Stimulated activated effector memory CD8-positive, alpha-beta T cell treated with anti-CD3 and anti-CD28 coated beads, Interleukin-12 subunit alpha, Interleukin-12 subunit beta, amount 100 ng/mL, for 72 hours (primary cell): ENCODE data around the gene YOD1.

Experiments
- ATAC-seq: fragments of 150-1000 bp; cut with Tn5 transposase; 2 replicates; pipeline ENCODE4 v1.10.0; 2021
- DNase-seq, 2 donors: peaks; one replicate each; pipeline ENCODE4 v3.0.0; 2021 to 2022; ENCODE audit warnings: low spot score in 2 of 2
- H3K27ac Mint-ChIP-seq: one replicate; pipeline ENCODE4 v1.8.0; 2022; ENCODE audit warnings: mild to moderate bottlenecking, mixed read lengths
- H3K36me3 Mint-ChIP-seq: one replicate; pipeline ENCODE4 v1.8.0; 2022; ENCODE audit warnings: mild to moderate bottlenecking, mixed read lengths
- H3K4me1 Mint-ChIP-seq: one replicate; pipeline ENCODE4 v1.8.0; 2022; ENCODE audit warnings: mixed read lengths
- H3K4me3 Mint-ChIP-seq: one replicate; pipeline ENCODE4 v1.8.0; 2022; ENCODE audit warnings: mild to moderate bottlenecking, mixed read lengths
- H3K9me3 Mint-ChIP-seq: one replicate; pipeline ENCODE4 v1.8.0; 2022; ENCODE audit warnings: mixed read lengths

The YOD1 gene

DNA sequence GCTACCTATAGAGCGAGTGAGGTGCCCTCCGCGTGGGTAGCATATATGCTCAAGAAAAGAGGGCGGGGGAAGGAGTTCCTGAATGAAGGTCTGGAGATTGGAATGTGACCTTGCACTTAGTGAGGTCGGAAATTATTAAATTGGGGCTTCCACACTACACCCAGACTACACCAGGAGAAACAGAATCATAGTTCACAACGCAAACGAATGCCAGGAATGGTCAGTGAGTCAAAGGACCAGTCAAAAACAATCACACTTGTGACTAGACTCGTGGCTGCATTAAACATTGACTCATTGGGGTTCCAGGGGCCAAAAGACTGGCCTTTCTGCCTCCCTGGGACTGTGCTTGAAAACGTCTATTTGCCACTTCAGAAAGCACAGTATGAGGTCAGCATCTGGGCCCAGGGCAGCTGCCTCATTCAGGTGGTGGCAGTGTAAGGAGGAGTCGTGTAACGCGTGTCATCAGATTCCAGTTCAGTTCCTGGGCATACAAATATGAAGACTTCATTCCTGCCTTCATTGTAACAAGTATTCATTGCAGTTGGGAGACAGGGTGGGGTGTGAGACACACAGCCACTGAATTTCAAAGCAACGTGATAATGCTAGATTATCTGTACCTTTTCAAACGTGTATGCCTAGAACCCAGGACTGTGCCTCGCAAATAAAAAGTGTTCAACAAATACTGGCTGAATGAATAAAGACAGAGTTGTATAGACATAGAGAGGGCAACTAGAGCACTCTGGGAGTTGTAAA lies at the start of gene YOD1:
TSS of gene YOD1 (minus strand) at position 18 of the 753 bp plus-strand sequence. CDS start 178 bp downstream, outside the sequence.
- Mint-ChIP-seq H3K4me3 (peak within 1 kb of the TSS; percentile 94), H3K9me3 (no peaks in the 10 kb centered on the region), H3K36me3 (peaks cover 39% of the 10 kb centered on the region), H3K27ac (peak within 1 kb of the TSS; percentile 98), H3K4me1 (peaks cover 39% of the 10 kb centered on the region)
- DNase-seq = no peak
- ATAC-seq = peak; percentile 50

GRCh38 chr1:207097871-207098324 lies 46.9 kb upstream of the YOD1 start:
- H3K4me3 Mint-ChIP-seq = peak overlapping the region; percentile 6
- ATAC-seq (peak; percentile 100), DNase-seq (peak; percentile 4 to 63)
- no peaks in the 10 kb centered on the region for H3K36me3 Mint-ChIP-seq
- peak overlapping the region; percentile 20 for H3K27ac Mint-ChIP-seq
- H3K4me1 Mint-ChIP-seq = peaks cover 9% of the 10 kb centered on the region
- no peaks in the 10 kb centered on the region for H3K9me3 Mint-ChIP-seq

DNA sequence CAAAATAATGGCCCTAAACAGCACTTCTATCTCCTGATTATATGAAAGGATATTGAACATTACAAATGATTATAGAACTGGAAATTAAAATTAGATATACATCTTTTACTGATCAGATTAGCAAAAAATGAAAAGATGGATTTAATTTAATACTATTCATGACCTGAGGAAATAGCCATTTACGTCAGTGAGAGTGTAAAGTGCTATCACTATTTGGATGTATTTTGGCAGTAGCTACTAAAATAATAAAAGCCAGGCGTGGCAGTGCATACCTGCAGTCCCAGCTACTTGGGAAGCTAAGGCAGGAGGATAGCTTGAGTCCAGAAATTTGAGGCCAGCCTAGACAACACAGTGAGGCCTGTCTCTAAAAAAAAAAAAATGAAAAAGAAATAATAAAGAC lies 42.9 kb upstream of the YOD1 start:
- Mint-ChIP-seq H3K9me3 (no peaks in the 10 kb centered on the region), H3K4me1 (peaks cover 9% of the 10 kb centered on the region), H3K27ac (no peak overlapping the region), H3K4me3 (no peak overlapping the region), H3K36me3 (no peaks in the 10 kb centered on the region)
- no peak for DNase-seq
- ATAC-seq = no peak

DNA sequence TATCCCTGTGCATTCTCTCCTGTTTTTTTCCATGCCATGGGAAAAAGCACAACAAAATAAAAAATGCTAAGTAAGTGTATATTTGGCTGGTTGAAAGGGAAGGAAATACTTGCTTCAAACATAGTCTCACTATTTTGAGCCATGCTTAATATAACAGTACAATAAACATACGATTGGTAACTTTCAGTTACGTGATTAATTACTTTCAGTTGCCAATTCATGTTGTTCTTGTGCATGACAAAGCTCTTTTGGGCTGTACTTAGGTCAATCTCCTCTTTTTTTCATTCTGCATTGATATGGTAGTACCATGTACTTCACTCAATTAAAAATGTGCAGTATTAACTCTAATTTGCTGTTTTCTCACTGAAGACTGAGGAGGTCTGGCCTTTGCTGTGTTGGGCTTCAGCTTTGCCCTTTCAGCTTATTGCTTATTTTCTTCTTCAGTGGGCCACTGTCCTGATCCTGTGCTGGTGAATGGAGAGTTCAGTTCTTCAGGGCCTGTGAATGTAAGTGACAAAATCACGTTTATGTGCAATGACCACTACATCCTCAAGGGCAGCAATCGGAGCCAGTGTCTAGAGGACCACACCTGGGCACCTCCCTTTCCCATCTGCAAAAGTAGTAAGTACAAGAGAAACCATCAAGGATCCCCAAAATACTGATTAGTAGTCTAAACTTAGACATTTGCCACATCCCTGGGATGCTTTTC lies 40.3 kb upstream of the YOD1 start:
- Mint-ChIP-seq H3K4me3 (no peak overlapping the region), H3K36me3 (no peaks in the 10 kb centered on the region), H3K4me1 (no peaks in the 10 kb centered on the region), H3K27ac (no peak overlapping the region), H3K9me3 (no peaks in the 10 kb centered on the region)
- DNase-seq = no peak
- no peak for ATAC-seq

GRCh38 chr1:207089627-207090355 lies 38.8 kb upstream of the YOD1 start:
- no peak overlapping the region for H3K4me3 Mint-ChIP-seq
- ATAC-seq (no peak), DNase-seq (peak in 1 of 2 donors; percentile 30)
- peaks cover 7% of the 10 kb centered on the region for H3K4me1 Mint-ChIP-seq
- H3K9me3 Mint-ChIP-seq = no peaks in the 10 kb centered on the region
- H3K36me3 Mint-ChIP-seq = no peaks in the 10 kb centered on the region
- H3K27ac Mint-ChIP-seq = no peak overlapping the region

- ATAC-seq = no peak
- no peak within 1 kb of the TSS for H3K4me3 Mint-ChIP-seq
- no peaks in the 10 kb centered on the region for H3K36me3 Mint-ChIP-seq
- no peaks in the 10 kb centered on the region for H3K9me3 Mint-ChIP-seq
- DNase-seq = peak in 1 of 2 donors; percentile 33
- peaks cover 10% of the 10 kb centered on the region for H3K4me1 Mint-ChIP-seq
- H3K27ac Mint-ChIP-seq = no peak within 1 kb of the TSS
Observed at GRCh38 chr1:207088701-207089626, 38.0 kb upstream of the YOD1 start, which contains the start of gene C4BPB. Gene C4BPB, plus strand, starts transcription at chr1:207088860. Its CDS starts 672 bp downstream, at chr1:207089532.

DNA sequence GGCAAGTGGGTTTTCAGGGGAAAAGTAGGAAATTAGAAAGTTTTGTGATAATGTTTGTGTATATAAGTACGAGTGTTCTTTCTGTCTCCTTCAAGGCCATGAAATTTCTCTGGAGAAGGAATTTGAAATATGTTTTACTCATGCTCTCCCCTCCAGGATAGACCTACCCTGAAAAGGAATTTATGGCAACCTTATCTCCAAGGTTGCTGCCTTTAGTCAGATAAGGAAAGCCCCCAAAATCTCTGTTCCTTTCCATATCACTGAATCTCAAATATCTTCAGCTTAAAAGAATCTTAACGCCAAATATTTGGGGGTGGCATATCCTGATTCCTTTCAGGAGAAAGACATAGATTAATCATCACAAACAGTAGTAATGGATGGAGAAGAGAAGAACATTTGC lies 37.2 kb upstream of the YOD1 start:
- H3K4me1 Mint-ChIP-seq = peaks cover 10% of the 10 kb centered on the region
- ATAC-seq = no peak

DNA sequence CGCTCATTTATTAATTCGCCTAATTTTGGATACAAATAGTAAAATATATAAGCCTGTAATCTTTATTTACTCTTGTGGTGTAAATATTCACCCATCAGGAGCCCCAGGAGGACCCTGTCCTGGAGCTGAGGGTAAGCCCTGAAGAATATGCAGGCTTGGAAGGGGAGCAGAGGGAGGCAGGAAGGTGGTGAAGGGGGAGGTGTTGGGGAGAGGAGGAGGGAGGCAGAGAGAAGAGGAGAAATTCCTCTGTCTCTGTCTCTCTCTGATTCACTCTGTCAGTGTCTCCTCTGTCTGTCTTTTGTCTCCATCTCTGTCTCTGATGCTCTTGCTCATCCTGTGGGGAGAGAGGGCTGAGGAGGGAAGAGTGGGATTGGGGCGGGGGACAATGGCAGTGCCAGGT lies 34.9 kb upstream of the YOD1 start:
- peak overlapping the region; percentile 24 for H3K27ac Mint-ChIP-seq

More for the DNA sequence above, 37.2 kb upstream of the YOD1 start:
- H3K27ac Mint-ChIP-seq = no peak overlapping the region
- H3K36me3 Mint-ChIP-seq = no peaks in the 10 kb centered on the region
- no peaks in the 10 kb centered on the region for H3K9me3 Mint-ChIP-seq
- H3K4me3 Mint-ChIP-seq = no peak overlapping the region
- no peak for DNase-seq

DNA sequence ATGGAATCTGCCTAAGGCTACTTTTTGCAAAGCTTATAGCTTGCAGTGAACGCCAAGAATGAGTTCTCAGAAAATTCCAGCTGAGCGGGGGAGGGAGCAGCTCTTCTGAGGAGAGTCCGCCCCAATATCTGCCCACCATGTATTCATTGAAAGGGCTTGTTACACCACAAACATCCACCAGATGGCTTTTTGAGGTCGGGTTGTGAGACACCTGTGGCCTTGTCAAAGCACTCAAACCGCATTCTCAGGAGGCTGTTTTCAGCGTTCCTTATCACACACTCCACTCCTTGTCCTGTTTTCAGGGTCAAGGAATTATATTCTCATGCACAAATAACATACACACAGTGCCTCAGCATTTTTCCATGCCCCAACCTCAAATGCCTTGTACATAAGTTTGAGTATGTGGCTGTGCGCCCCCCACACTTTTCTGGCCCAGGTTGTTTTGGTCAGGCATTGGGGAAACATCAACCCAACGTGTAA lies 33.7 kb upstream of the YOD1 start:
- Mint-ChIP-seq H3K4me1 (peaks cover 10% of the 10 kb centered on the region), H3K27ac (no peak overlapping the region), H3K4me3 (no peak overlapping the region), H3K9me3 (no peaks in the 10 kb centered on the region), H3K36me3 (no peaks in the 10 kb centered on the region)
- DNase-seq (peak; percentile 20 to 66), ATAC-seq (peak; percentile 79)

More for the DNA sequence above, 34.9 kb upstream of the YOD1 start:
- Mint-ChIP-seq H3K36me3 (no peaks in the 10 kb centered on the region), H3K4me1 (peaks cover 10% of the 10 kb centered on the region), H3K9me3 (no peaks in the 10 kb centered on the region), H3K4me3 (no peak overlapping the region)
- no peak for DNase-seq
- ATAC-seq = no peak

DNA sequence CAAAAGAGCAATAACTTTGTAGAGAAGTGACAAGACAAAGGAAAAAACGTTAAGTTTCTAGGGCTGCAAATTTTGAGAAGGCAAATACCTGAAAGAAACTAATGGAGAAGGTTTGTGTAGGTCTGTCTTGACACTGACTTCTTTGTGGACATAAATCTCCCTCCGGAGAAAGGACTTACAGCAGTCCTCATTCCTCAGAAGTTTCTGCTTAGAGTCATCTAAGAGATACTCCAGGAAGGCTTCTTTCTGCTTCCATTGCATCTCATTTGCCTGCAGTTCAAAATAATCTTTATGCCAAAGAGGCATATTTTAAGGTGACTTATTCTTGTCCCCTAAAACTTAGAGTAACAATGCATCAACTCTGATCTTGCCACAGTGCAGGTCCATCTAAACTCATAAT lies 33.2 kb upstream of the YOD1 start:
- Mint-ChIP-seq H3K27ac (no peak overlapping the region), H3K9me3 (no peaks in the 10 kb centered on the region), H3K4me1 (peaks cover 10% of the 10 kb centered on the region), H3K36me3 (no peaks in the 10 kb centered on the region), H3K4me3 (no peak overlapping the region)
- DNase-seq (no peak), ATAC-seq (no peak)

DNA sequence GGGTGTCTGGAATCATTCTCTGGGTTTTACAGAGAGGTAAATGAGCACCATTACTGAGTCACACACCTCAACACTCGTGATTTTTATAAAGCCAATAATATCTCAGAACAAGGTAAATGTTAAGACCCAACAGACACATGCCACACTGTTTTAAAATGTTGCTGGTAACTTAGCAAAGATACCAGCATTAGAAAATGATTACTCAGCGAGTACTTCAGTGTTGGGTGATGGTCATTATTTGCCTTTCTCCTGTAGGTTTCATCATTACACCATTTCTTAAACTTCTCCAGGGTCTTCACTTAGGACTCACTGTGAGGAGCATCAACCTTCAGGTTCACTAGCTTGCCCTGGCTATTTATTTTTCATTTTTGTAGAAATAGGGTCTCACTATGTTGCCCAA lies 30.8 kb upstream of the YOD1 start:
- Mint-ChIP-seq H3K4me1 (peaks cover 10% of the 10 kb centered on the region), H3K9me3 (no peaks in the 10 kb centered on the region), H3K27ac (no peak overlapping the region), H3K36me3 (no peaks in the 10 kb centered on the region), H3K4me3 (no peak overlapping the region)
- ATAC-seq (no peak), DNase-seq (no peak)

DNA sequence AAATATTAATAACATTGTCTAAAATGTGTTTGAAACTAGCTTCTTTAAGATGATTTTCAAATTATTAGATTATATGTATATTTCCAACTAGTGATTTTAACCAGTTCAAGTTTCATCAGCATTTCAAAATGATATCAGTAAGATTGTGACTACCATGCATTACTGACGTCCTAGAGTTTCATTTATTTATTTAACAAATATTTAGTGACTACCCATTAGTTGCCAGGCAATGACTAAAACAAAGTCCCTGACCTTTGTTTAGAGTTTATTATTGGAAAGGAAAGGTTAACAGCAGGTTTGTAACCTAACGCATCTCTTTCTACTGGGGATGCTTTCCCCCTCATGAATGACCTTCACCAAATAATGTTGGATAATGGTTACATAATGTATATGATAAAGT lies 30.1 kb upstream of the YOD1 start:
- H3K4me3 Mint-ChIP-seq = no peak overlapping the region
- H3K36me3 Mint-ChIP-seq = no peaks in the 10 kb centered on the region
- DNase-seq (no peak), ATAC-seq (no peak)
- peaks cover 10% of the 10 kb centered on the region for H3K4me1 Mint-ChIP-seq
- H3K9me3 Mint-ChIP-seq = no peaks in the 10 kb centered on the region
- no peak overlapping the region for H3K27ac Mint-ChIP-seq

GRCh38 chr1:207079706-207080241 lies 28.8 kb upstream of the YOD1 start:
- H3K27ac Mint-ChIP-seq = no peak overlapping the region
- DNase-seq (no peak), ATAC-seq (no peak)
- H3K4me3 Mint-ChIP-seq = no peak overlapping the region
- no peaks in the 10 kb centered on the region for H3K9me3 Mint-ChIP-seq
- peaks cover 3% of the 10 kb centered on the region for H3K4me1 Mint-ChIP-seq
- no peaks in the 10 kb centered on the region for H3K36me3 Mint-ChIP-seq

GRCh38 chr1:207078578-207079132 lies 27.6 kb upstream of the YOD1 start:
- H3K9me3 Mint-ChIP-seq = no peaks in the 10 kb centered on the region
- DNase-seq = no peak
- H3K36me3 Mint-ChIP-seq = no peaks in the 10 kb centered on the region
- H3K4me3 Mint-ChIP-seq = no peak overlapping the region
- no peaks in the 10 kb centered on the region for H3K4me1 Mint-ChIP-seq
- no peak overlapping the region for H3K27ac Mint-ChIP-seq
- ATAC-seq = no peak
